ENCODE data around the gene SLC9A3.
"Not testable (repeated sequence)": the region's sequence is repeated elsewhere in the genome, so short reads cannot be mapped to it uniquely, and the experiment has no call there.

The SLC9A3 gene

GRCh38 chr5:566636-567309 lies 42.5 kb upstream of the SLC9A3 start:
- no peak for DNase-seq (ENCODE audit: low read depth in 2 of 2)
- no peak for TF ChIP-seq CTCF (IDR thresholded peaks at IDR 0.05; ENCODE audit: low read depth, low read length)
- H3K4me3 ChIP-seq (replicated peaks in 1 of 2; ENCODE audit: low read depth in 2 of 2, low read length in 2 of 2) = no peak overlapping the region

GRCh38 chr5:565782-566440 lies 41.7 kb upstream of the SLC9A3 start:
- DNase-seq (ENCODE audit: low read depth in 2 of 2) = peak; percentile 4 to 48
- TF ChIP-seq CTCF (IDR thresholded peaks at IDR 0.05; ENCODE audit: low read depth, low read length) = no peak
- H3K4me3 ChIP-seq (replicated peaks in 1 of 2; ENCODE audit: low read depth in 2 of 2, low read length in 2 of 2) = no peak overlapping the region

- H3K4me3 ChIP-seq (replicated peaks in 1 of 2; ENCODE audit: low read depth in 2 of 2, low read length in 2 of 2) = no peak overlapping the region
- no peak for TF ChIP-seq CTCF (IDR thresholded peaks at IDR 0.05; ENCODE audit: low read depth, low read length)
- no peak for DNase-seq (ENCODE audit: low read depth in 2 of 2)
Observed at GRCh38 chr5:561408-561807, 37.2 kb upstream of the SLC9A3 start.

- DNase-seq (ENCODE audit: low read depth in 2 of 2) = no peak
- no peak for TF ChIP-seq CTCF (IDR thresholded peaks at IDR 0.05; ENCODE audit: low read depth, low read length)
- no peak overlapping the region for H3K4me3 ChIP-seq (replicated peaks in 1 of 2; ENCODE audit: low read depth in 2 of 2, low read length in 2 of 2)
Observed at GRCh38 chr5:560792-561166, 36.5 kb upstream of the SLC9A3 start.

- DNase-seq (ENCODE audit: low read depth in 2 of 2) = no peak
- no peak for TF ChIP-seq CTCF (IDR thresholded peaks at IDR 0.05; ENCODE audit: low read depth, low read length)
- H3K4me3 ChIP-seq (replicated peaks in 1 of 2; ENCODE audit: low read depth in 2 of 2, low read length in 2 of 2) = no peak overlapping the region
Observed at GRCh38 chr5:558871-559503, 34.7 kb upstream of the SLC9A3 start.

GRCh38 chr5:558326-558725 lies 34.1 kb upstream of the SLC9A3 start:
- no peak for TF ChIP-seq CTCF (IDR thresholded peaks at IDR 0.05; ENCODE audit: low read depth, low read length)
- H3K4me3 ChIP-seq (replicated peaks in 1 of 2; ENCODE audit: low read depth in 2 of 2, low read length in 2 of 2) = no peak overlapping the region
- DNase-seq (ENCODE audit: low read depth in 2 of 2) = no peak

- DNase-seq (ENCODE audit: low read depth in 2 of 2); H3K4me3 ChIP-seq (replicated peaks in 1 of 2; ENCODE audit: low read depth in 2 of 2, low read length in 2 of 2): not testable (repeated sequence)
Observed at GRCh38 chr5:557917-558316, 33.7 kb upstream of the SLC9A3 start.
